DOHH2 (cell line): ENCODE measurements around the gene CLK4.

Experiments
- EZH2phosphoT487 ChIP-seq: fragments of 200-600 bp; sonication (generic); IDR thresholded peaks from 2 replicates; pipeline ENCODE4 v1.6.1; 2017; ENCODE audit warnings: borderline replicate concordance, mild to moderate bottlenecking, antibody characterized with exemption, low read length, moderate library complexity, mixed read lengths
- TF ChIP-seq, protein P1 (sequence below): fragments of 200-600 bp; sonication (generic); IDR thresholded peaks from one replicate; pipeline ENCODE4 v1.5.1; 2014; ENCODE audit warnings: antibody characterized with exemption, mild to moderate bottlenecking, low read depth, low read length; ENCODE audit not compliant: poor library complexity, severe bottlenecking

DNA sequence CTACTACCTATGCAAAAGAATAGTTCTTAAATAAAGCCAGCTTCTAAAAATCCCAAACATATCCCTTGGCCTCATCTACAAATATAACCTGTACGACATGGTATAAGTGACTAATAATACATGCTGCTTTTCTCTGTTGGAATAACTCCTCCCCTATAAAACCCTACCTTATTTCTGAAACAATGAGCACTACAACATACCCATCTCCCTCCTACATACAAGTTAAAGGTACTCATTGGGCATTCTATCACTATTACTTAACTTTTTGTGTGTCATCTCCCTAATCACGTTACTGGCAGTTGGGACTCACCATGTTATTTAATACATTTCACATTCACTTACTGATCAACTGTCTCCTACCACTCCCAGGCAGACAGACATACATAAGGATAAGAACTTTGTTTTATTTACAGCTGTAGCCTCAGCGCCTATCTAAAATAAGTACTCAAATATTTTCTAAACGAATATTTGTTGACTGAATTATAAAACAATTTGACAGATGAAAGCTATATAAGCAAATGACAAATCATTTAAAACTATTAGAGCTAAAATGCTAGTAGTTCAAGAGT, 4.1 kb downstream of the CLK4 start:
- TF ChIP-seq, protein P1, sequence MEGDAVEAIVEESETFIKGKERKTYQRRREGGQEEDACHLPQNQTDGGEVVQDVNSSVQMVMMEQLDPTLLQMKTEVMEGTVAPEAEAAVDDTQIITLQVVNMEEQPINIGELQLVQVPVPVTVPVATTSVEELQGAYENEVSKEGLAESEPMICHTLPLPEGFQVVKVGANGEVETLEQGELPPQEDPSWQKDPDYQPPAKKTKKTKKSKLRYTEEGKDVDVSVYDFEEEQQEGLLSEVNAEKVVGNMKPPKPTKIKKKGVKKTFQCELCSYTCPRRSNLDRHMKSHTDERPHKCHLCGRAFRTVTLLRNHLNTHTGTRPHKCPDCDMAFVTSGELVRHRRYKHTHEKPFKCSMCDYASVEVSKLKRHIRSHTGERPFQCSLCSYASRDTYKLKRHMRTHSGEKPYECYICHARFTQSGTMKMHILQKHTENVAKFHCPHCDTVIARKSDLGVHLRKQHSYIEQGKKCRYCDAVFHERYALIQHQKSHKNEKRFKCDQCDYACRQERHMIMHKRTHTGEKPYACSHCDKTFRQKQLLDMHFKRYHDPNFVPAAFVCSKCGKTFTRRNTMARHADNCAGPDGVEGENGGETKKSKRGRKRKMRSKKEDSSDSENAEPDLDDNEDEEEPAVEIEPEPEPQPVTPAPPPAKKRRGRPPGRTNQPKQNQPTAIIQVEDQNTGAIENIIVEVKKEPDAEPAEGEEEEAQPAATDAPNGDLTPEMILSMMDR = no peak
- no peak for TF ChIP-seq EZH2phosphoT487
